Right atrium auricular region (tissue), 2 donors: ENCODE results near the gene ENTPD5. TPM values are rescaled to one million over a fixed set of nuclear protein-coding genes. Genes with fewer than 3 reads are reported as not detected.
"Not testable (repeated sequence)": the region's sequence is repeated elsewhere in the genome, so short reads cannot be mapped to it uniquely, and the experiment has no call there.

Experiments
- DNase-seq: peaks from one replicate; pipeline ENCODE4 v3.0.0-alpha.2; 2019; ENCODE audit warnings: low spot score
- H3K27ac ChIP-seq, 2 donors: fragments of 200-600 bp; sonication (generic); 1 replicate in 1 of 2; 2 replicates in 1 of 2; pipeline ENCODE4 v1.5.1; 2016 to 2019
- H3K27me3 ChIP-seq, 2 donors: fragments of 200-600 bp; sonication (generic); one replicate each; pipeline versions ENCODE4 v1.5.1 to v1.6.0; 2017 to 2019
- H3K36me3 ChIP-seq: fragments of 200-600 bp; sonication (generic); one replicate; pipeline ENCODE4 v1.5.1; 2016
- H3K4me1 ChIP-seq, 2 donors: fragments of 200-600 bp; sonication (generic); one replicate each; pipeline versions ENCODE4 v1.5.1 to v1.6.0; 2017 to 2019
- H3K4me3 ChIP-seq, 2 donors: fragments of 200-600 bp; sonication (generic); 1 replicate in 1 of 2; 2 replicates in 1 of 2; pipeline ENCODE4 v1.5.1; 2017 to 2019; ENCODE audit warnings: mild to moderate bottlenecking in 1 of 2, moderate library complexity in 1 of 2
- H3K9me3 ChIP-seq, 2 donors: fragments of 200-600 bp; sonication (generic); one replicate each; pipeline ENCODE4 v1.5.1; 2019
- CTCF ChIP-seq, 2 donors: fragments of 200-600 bp; sonication (generic); IDR thresholded peaks; one replicate each; pipeline ENCODE4 v1.5.1; 2019; ENCODE audit warnings: antibody characterized with exemption in 2 of 2
- total RNA-seq, 2 donors: library from RNA; depleted of rRNA; stranded (reverse); fragments of >200 nt; gene quantifications; one replicate each; pipeline ENCODE4 v1.1.0, GENCODE V29; 2016

Gene ENTPD5
- total RNA-seq, 2 donors from 2014 or later = 4.8 to 5.8 TPM

- Histone ChIP-seq H3K4me3 (no peak overlapping the region), H3K27ac (no peak overlapping the region), H3K36me3 (no peaks in the 10 kb centered on the region), H3K9me3 (no peaks in the 10 kb centered on the region), H3K4me1 (peaks cover 0 to 15% of the 10 kb centered on the region in 2 donors), H3K27me3 (no peaks in the 10 kb centered on the region)
- no peak for DNase-seq
- TF ChIP-seq CTCF (IDR thresholded peaks at IDR 0.05) = no peak
Measured at GRCh38 chr14:74015963-74016362, 3.1 kb downstream of the ENTPD5 start.

GRCh38 chr14:74015176-74015575 lies 3.9 kb downstream of the ENTPD5 start:
- H3K4me3 ChIP-seq = no peak overlapping the region
- no peaks in the 10 kb centered on the region for H3K9me3 ChIP-seq
- no peak for TF ChIP-seq CTCF (IDR thresholded peaks at IDR 0.05)
- peaks cover 0 to 15% of the 10 kb centered on the region in 2 donors for H3K4me1 ChIP-seq
- no peaks in the 10 kb centered on the region for H3K27me3 ChIP-seq
- no peaks in the 10 kb centered on the region for H3K36me3 ChIP-seq
- no peak overlapping the region for H3K27ac ChIP-seq
- no peak for DNase-seq

GRCh38 chr14:74014299-74014698 lies 4.8 kb downstream of the ENTPD5 start:
- peaks cover 0 to 8% of the 10 kb centered on the region in 2 donors for H3K4me1 ChIP-seq

GRCh38 chr14:74008843-74009499 lies 10.1 kb downstream of the ENTPD5 start:
- Histone ChIP-seq H3K4me3 (no peak overlapping the region), H3K9me3 (no peaks in the 10 kb centered on the region), H3K27ac (no peak overlapping the region), H3K27me3 (no peaks in the 10 kb centered on the region), H3K36me3 (peaks cover 4% of the 10 kb centered on the region), H3K4me1 (no peaks in the 10 kb centered on the region)
- no peak for DNase-seq
- TF ChIP-seq CTCF (IDR thresholded peaks at IDR 0.05) = no peak

More at GRCh38 chr14:74014299-74014698, 4.8 kb downstream of the ENTPD5 start:
- Histone ChIP-seq H3K36me3 (no peaks in the 10 kb centered on the region), H3K4me3 (no peak overlapping the region), H3K27me3 (no peaks in the 10 kb centered on the region), H3K9me3 (no peaks in the 10 kb centered on the region), H3K27ac (no peak overlapping the region)
- no peak for TF ChIP-seq CTCF (IDR thresholded peaks at IDR 0.05)
- no peak for DNase-seq

- H3K27ac ChIP-seq, H3K36me3 ChIP-seq, H3K9me3 ChIP-seq, H3K4me1 ChIP-seq, DNase-seq, H3K4me3 ChIP-seq, H3K27me3 ChIP-seq: not testable (repeated sequence)
Measured at GRCh38 chr14:74005664-74006063, 13.4 kb downstream of the ENTPD5 start.

- Histone ChIP-seq H3K9me3 (no peaks in the 10 kb centered on the region), H3K4me1 (no peaks in the 10 kb centered on the region), H3K4me3 (no peak overlapping the region), H3K36me3 (no peaks in the 10 kb centered on the region), H3K27me3 (no peaks in the 10 kb centered on the region), H3K27ac (no peak overlapping the region)
- no peak for DNase-seq
- no peak for TF ChIP-seq CTCF (IDR thresholded peaks at IDR 0.05)
Measured at GRCh38 chr14:73998726-73999125, 20.4 kb downstream of the ENTPD5 start.
